ENCODE data around the gene TSGA10. TPM values are rescaled to one million over a fixed set of nuclear protein-coding genes. Genes with fewer than 3 reads are reported as not detected.

Gene TSGA10
- total and polyA plus RNA-seq, 2 donors (not counting 3 experiments of a cell fraction or from before 2014, with no cell fraction given), result 0.12 to 2.7 TPM

GRCh38 chr2:99141110-99142108 is 13.3 kb downstream of the TSGA10 start, which contains the start of gene C2orf15:
Gene C2orf15, plus strand, starts transcription at chr2:99141707. Its CDS starts 8,852 bp downstream, at chr2:99150559.
- ChIA-PET CTCF (interaction anchor here (0.8 to 1.5 kb wide), 6 partner anchors 9 to 492 kb away, joined by 3 to 6 read pairs (median 3); partner anchors contain the start of genes LIPT1 and TSGA10), POLR2A (interaction anchor here (1.2 kb wide), 1 partner anchor 39 kb away, joined by 3 read pairs; the partner anchor contains the start of genes MITD1 and MRPL30)
- TF ChIP-seq, protein P1, sequence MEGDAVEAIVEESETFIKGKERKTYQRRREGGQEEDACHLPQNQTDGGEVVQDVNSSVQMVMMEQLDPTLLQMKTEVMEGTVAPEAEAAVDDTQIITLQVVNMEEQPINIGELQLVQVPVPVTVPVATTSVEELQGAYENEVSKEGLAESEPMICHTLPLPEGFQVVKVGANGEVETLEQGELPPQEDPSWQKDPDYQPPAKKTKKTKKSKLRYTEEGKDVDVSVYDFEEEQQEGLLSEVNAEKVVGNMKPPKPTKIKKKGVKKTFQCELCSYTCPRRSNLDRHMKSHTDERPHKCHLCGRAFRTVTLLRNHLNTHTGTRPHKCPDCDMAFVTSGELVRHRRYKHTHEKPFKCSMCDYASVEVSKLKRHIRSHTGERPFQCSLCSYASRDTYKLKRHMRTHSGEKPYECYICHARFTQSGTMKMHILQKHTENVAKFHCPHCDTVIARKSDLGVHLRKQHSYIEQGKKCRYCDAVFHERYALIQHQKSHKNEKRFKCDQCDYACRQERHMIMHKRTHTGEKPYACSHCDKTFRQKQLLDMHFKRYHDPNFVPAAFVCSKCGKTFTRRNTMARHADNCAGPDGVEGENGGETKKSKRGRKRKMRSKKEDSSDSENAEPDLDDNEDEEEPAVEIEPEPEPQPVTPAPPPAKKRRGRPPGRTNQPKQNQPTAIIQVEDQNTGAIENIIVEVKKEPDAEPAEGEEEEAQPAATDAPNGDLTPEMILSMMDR (IDR thresholded peaks at IDR 0.05; ENCODE audit: extremely low read depth in 1 of 2, insufficient read depth in 1 of 2, low read depth in 1 of 2, low read length in 2 of 2), result no peak
- peak; percentile 1 for TF ChIP-seq POLR2A (IDR thresholded peaks at IDR 0.05; ENCODE audit: low read depth, low read length)
- no TSS peak for BruUV-seq (replicated peaks)
- peaks cover 7% of the 10 kb centered on the region for H3K4me1 ChIP-seq (ENCODE audit: control insufficient read depth, extremely low read depth, insufficient read depth, low read length)
- peak within 1 kb of the TSS; percentile 99 for H2AFZ ChIP-seq (ENCODE audit: low read depth, low read length)
- no peaks in the 10 kb centered on the region for H3K9me1 ChIP-seq (replicated peaks; ENCODE audit: control insufficient read depth, extremely low read depth, insufficient read depth, low read length)
- peak within 1 kb of the TSS; percentile 95 for H3K4me2 ChIP-seq (ENCODE audit: insufficient read depth, low read length)
- peak; percentile 84 for DNase-seq (ENCODE audit: low read depth, low spot score)
- no peaks in the 10 kb centered on the region for H3K36me3 ChIP-seq (ENCODE audit: control insufficient read depth in 2 of 2, extremely low read depth in 1 of 2, insufficient read depth in 2 of 2, low read length in 2 of 2)
- H3K4me3 ChIP-seq (replicated peaks in 1 of 3; ENCODE audit: insufficient read depth in 1 of 3, low read depth in 1 of 3, low read length in 3 of 3), result peak within 1 kb of the TSS; percentile 66 to 79 (median 68)
- peak; percentile 76 for FAIRE-seq
- no peaks in the 10 kb centered on the region for H3K9me3 ChIP-seq (replicated peaks; ENCODE audit: control insufficient read depth, insufficient read depth, low read length)
- no peaks in the 10 kb centered on the region for H4K20me1 ChIP-seq (replicated peaks; ENCODE audit: control insufficient read depth, extremely low read depth, insufficient read depth, low read length)
- dilution Hi-C loops (cut with MboI; ENCODE audit: extremely low pct_ligation_motif_present, low sequenced_read_pairs) (no loop called here), intact Hi-C loops (cut with micrococcal nuclease) (loop anchor here (1.0 kb wide), 2 partner anchors 14 to 40 kb away; partner anchors contain the start of genes MITD1 and MRPL30)
- H3K9ac ChIP-seq (replicated peaks; ENCODE audit: extremely low read depth, insufficient read depth, low read length), result peak within 1 kb of the TSS; percentile 38
- no peak within 1 kb of the TSS for H3K27ac ChIP-seq (ENCODE audit: insufficient read depth, low read depth, low read length)
- H3K79me2 ChIP-seq (ENCODE audit: control insufficient read depth, insufficient read depth, low read length), result no peaks in the 10 kb centered on the region
- H3K27me3 ChIP-seq (ENCODE audit: control insufficient read depth in 2 of 2, insufficient read depth in 2 of 2, low read length in 2 of 2), result peaks cover 21 to 31% of the 10 kb centered on the region in 2 experiments

DNA sequence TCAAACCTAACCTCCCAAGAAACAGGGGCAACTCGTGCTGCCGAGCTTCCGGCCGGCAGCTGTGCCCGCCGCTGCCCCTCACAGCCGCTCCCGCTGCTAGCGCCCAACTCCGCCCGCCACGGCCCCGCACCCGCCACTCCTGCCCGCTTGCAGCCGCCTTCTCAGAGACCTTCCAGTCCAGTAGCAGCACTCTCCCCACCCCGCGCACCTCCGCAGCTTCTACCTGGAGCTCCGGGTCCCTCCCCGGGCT is 14.0 kb downstream of the TSGA10 start:
- DNase-seq (ENCODE audit: low read depth, low spot score), result no peak
- no TSS peak for BruUV-seq (replicated peaks)
- intact Hi-C loops (cut with micrococcal nuclease) (loop anchor here (1.0 kb wide), 2 partner anchors 15 to 41 kb away; partner anchors contain the start of genes MITD1 and MRPL30), dilution Hi-C loops (cut with MboI; ENCODE audit: extremely low pct_ligation_motif_present, low sequenced_read_pairs) (no loop called here)
- H3K36me3 ChIP-seq (ENCODE audit: control insufficient read depth in 2 of 2, extremely low read depth in 1 of 2, insufficient read depth in 2 of 2, low read length in 2 of 2), result no peaks in the 10 kb centered on the region
- no peak for TF ChIP-seq POLR2AphosphoS5 (IDR thresholded peaks at IDR 0.05; ENCODE audit: insufficient read depth, low read depth, low read length)
- TF ChIP-seq, protein P2, sequence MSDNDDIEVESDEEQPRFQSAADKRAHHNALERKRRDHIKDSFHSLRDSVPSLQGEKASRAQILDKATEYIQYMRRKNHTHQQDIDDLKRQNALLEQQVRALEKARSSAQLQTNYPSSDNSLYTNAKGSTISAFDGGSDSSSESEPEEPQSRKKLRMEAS (IDR thresholded peaks at IDR 0.05; ENCODE audit: insufficient read depth, insufficient read length), result no peak
- TF ChIP-seq JUN (IDR thresholded peaks at IDR 0.05; ENCODE audit: borderline replicate concordance, insufficient read depth, insufficient read length, low read depth), result no peak
- peak; percentile 3 for TF ChIP-seq EZH2 (IDR thresholded peaks at IDR 0.05; ENCODE audit: borderline replicate concordance, low read depth, low read length, severe bottlenecking)
- no peak for TF ChIP-seq MYC (IDR thresholded peaks at IDR 0.05; ENCODE audit: low read depth, low read length)
- no peak for TF ChIP-seq FOS (IDR thresholded peaks at IDR 0.05; ENCODE audit: borderline replicate concordance, insufficient read depth, low read length)
- TF ChIP-seq, protein P1 (IDR thresholded peaks at IDR 0.05; ENCODE audit: extremely low read depth in 1 of 2, insufficient read depth in 1 of 2, low read depth in 1 of 2, low read length in 2 of 2), result no peak
- TF ChIP-seq GATA2 (IDR thresholded peaks at IDR 0.05; ENCODE audit: insufficient read depth, insufficient read length, low read depth, low read length), result no peak
- TF ChIP-seq POLR2A (IDR thresholded peaks at IDR 0.05; ENCODE audit: low read depth, low read length), result peak; percentile 27
- POLR2A ChIA-PET, result interaction anchor here (1.2 kb wide), 1 partner anchor 40 kb away, joined by 3 read pairs; the partner anchor contains the start of genes MITD1 and MRPL30
- peak overlapping the region; percentile 38 for H3K9ac ChIP-seq (replicated peaks; ENCODE audit: extremely low read depth, insufficient read depth, low read length)
- H4K20me1 ChIP-seq (replicated peaks; ENCODE audit: control insufficient read depth, extremely low read depth, insufficient read depth, low read length), result no peaks in the 10 kb centered on the region
- peak overlapping the region; percentile 99 for H2AFZ ChIP-seq (ENCODE audit: low read depth, low read length)
- H3K4me2 ChIP-seq (ENCODE audit: insufficient read depth, low read length), result peak overlapping the region; percentile 95
- no peaks in the 10 kb centered on the region for H3K79me2 ChIP-seq (ENCODE audit: control insufficient read depth, insufficient read depth, low read length)
- no peak for FAIRE-seq
- peaks cover 21 to 31% of the 10 kb centered on the region in 2 experiments for H3K27me3 ChIP-seq (ENCODE audit: control insufficient read depth in 2 of 2, insufficient read depth in 2 of 2, low read length in 2 of 2)
- no peaks in the 10 kb centered on the region for H3K9me1 ChIP-seq (replicated peaks; ENCODE audit: control insufficient read depth, extremely low read depth, insufficient read depth, low read length)
- peak overlapping the region; percentile 66 to 79 (median 68) for H3K4me3 ChIP-seq (replicated peaks in 1 of 3; ENCODE audit: insufficient read depth in 1 of 3, low read depth in 1 of 3, low read length in 3 of 3)
- CTCF ChIA-PET, result interaction anchor here (1.0 to 1.5 kb wide), 5 partner anchors 9 to 491 kb away, joined by 3 to 6 read pairs (median 3); partner anchors contain the start of genes LIPT1 and TSGA10
- H3K27ac ChIP-seq (ENCODE audit: insufficient read depth, low read depth, low read length), result no peak overlapping the region
- peaks cover 7% of the 10 kb centered on the region for H3K4me1 ChIP-seq (ENCODE audit: control insufficient read depth, extremely low read depth, insufficient read depth, low read length)
- H3K9me3 ChIP-seq (replicated peaks; ENCODE audit: control insufficient read depth, insufficient read depth, low read length), result no peaks in the 10 kb centered on the region

Data from endothelial cell of umbilical vein (primary cell).